SK-N-SH (cell line): ENCODE measurements around the gene GPR148.

Source experiments
- CTCF ChIP-seq: fragments of 200-600 bp; sonication (generic); IDR thresholded peaks from 2 replicates; pipeline ENCODE4 v1.6.1; 2017; ENCODE audit warnings: antibody characterized with exemption, mild to moderate bottlenecking, moderate library complexity
- MAX ChIP-seq: IDR thresholded peaks from 2 replicates; pipeline ENCODE4 v1.4.0; 2012; ENCODE audit warnings: low read depth
- MXI1 ChIP-seq: IDR thresholded peaks from 2 replicates; pipeline ENCODE4 v1.6.1; 2012; ENCODE audit warnings: mild to moderate bottlenecking, low read depth, low read length, improper control_type of control experiment
- TF ChIP-seq, protein P1 (sequence below): fragments of 150-350 bp; IDR thresholded peaks from 2 replicates; pipeline ENCODE4 v1.6.1; 2016; ENCODE audit warnings: mild to moderate bottlenecking, low read depth, low read length

GRCh38 chr2:130749078-130749477 is 20.2 kb downstream of the GPR148 start:
- TF ChIP-seq, protein P1, sequence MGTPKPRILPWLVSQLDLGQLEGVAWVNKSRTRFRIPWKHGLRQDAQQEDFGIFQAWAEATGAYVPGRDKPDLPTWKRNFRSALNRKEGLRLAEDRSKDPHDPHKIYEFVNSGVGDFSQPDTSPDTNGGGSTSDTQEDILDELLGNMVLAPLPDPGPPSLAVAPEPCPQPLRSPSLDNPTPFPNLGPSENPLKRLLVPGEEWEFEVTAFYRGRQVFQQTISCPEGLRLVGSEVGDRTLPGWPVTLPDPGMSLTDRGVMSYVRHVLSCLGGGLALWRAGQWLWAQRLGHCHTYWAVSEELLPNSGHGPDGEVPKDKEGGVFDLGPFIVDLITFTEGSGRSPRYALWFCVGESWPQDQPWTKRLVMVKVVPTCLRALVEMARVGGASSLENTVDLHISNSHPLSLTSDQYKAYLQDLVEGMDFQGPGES: no peak
- no peak for TF ChIP-seq MAX
- TF ChIP-seq CTCF: no peak
- TF ChIP-seq MXI1: no peak
